GM12875 (cell line): Measurements from ENCODE around the gene UGT1A4.
"Not testable (repeated sequence)": the region's sequence is repeated elsewhere in the genome, so short reads cannot be mapped to it uniquely, and the experiment has no call there.

ENCODE experiments used
- H3K4me3 ChIP-seq: one replicate; pipeline ENCODE4 v1.5.1; 2011; ENCODE audit warnings: low read depth, low read length, control low read depth
- CTCF ChIP-seq: IDR thresholded peaks from 2 replicates; pipeline ENCODE4 v1.5.1; 2011; ENCODE audit warnings: low read depth, mild to moderate bottlenecking, control low read depth, inconsistent platforms, low read length, moderate library complexity, borderline replicate concordance; ENCODE audit not compliant: insufficient read depth

UGT1A4 gene

DNA sequence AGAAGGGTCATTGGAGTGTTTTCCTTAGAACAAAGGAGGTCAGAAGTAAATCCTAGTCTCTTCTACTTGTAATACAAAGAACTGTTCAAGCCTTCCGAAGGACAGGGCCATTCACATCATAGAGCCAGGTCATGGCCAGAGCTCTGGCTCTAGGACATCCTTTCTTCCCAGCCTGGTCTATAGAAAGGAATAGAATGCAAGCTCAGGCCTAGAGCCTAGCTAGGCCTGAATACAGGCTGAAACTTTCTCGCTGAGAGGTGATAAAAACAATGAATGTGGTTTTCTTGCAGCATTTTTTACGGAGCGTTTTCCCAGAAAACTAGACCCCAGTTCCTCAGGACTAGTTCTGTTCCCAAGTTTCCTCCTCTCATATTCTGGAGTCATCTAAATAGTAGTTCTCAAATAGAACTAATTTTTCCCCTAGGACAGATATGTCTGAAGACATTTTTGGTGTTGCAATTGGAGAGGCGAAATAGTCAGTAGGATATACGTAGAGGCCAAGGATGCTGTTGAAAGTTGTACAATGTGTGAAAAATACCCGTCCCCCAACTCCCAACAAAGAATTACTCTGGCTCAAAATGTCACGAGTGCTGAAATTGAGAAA lies 19.0 kb upstream of the UGT1A4 start:
- no peak for TF ChIP-seq CTCF
- H3K4me3 ChIP-seq = no peak overlapping the region

DNA sequence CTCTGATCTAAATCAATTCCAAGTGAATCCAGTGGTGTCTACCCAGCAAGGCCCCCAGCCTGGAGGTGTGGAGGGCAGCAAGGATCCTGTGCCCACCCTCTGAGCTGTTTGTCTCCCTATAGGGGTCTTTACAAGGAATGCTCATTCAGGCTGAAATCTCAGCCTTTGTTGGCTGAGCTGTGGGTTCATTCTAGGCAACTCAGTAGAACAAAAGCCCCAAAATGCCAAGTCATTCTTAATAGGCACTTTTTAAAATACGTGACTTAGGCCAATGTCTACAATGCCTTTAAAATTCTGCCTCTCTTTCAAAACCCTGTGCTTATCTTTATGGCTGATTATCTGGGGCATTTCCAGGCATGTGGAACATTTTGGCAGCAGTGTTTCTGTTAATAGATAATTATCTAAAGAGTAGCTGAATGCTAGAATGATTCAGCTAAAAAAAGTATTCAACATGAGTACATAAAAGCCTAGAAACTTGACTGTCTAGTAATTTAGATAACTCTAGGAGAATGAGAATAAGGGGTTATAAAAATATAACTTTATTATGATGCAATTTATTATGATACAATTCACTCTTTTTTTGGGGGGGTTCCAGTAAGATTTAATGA lies 18.4 kb upstream of the UGT1A4 start:
- no peak for TF ChIP-seq CTCF
- H3K4me3 ChIP-seq = no peak overlapping the region

DNA sequence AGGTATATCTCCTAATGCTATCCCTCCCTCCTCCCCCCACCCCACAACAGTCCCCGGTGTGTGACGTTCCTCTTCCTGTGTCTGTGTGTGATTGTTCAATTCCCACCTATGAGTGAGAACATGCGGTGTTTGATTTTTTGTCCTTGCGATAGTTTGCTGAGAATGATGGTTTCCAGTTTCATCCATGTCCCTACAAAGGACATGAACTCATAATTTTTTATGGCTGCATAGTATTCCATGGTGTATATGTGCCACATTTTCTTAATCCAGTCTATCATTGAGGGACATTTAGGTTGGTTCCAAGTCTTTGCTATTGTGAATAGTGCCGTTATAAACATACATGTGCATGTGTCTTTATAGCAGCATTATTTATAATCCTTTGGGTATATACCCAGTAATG lies 17.7 kb upstream of the UGT1A4 start:
- not testable (repeated sequence) for H3K4me3 ChIP-seq

- TF ChIP-seq CTCF = no peak
- H3K4me3 ChIP-seq = no peak overlapping the region
These were observed 16.3 kb upstream of the UGT1A4 start for GRCh38 chr2:233702238-233702637.

DNA sequence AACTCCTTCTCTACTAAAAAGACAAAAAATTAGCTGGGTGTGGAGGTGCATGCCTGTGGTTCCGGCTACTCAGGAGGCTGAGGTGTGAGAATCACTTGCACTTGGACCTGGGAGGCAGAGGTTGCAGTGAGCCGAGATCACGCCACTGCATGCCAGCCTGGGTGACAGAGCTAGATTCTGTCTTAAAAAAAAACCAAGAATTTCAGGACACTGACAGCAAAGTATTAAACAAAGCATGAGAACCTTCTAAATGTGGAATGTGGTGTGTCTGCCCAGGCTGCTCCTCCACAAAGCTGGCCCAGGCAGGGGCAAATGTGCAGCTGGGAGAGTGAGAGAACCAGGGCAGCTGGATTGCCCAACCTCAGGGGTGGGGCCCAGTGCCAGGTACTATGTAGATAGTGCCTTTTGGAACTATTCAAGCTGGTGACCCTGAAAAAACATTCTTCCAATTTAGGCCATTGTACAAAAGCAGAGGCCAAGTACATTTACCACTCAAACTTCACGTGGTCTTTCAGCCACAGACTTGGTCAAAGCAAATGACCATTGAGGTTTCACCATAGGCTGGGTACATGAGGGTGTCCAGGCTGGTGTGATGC lies 12.5 kb upstream of the UGT1A4 start:
- no peak overlapping the region for H3K4me3 ChIP-seq

DNA sequence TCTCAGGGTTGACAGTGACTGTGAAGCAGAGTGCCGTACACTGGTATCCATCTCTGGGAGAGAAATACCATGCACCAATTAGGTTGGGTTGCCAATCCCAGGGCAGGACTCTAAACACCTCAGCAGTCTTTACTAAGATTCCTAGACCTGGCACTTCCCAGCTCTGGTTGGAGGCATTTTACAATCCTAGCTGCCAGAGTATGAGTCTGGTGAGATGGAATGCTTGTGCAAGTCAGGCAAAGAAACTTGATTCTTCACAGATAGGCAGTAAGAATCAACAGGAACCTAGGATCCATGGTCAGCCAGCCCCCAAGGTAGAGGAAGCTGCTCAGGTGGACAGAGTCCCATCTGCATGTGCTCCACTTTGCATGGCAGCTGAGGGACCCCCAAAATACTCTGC lies 11.8 kb upstream of the UGT1A4 start:
- no peak for TF ChIP-seq CTCF

More for the DNA sequence above, 12.5 kb upstream of the UGT1A4 start:
- no peak for TF ChIP-seq CTCF

GRCh38 chr2:233707940-233708644 lies 10.4 kb upstream of the UGT1A4 start:
- H3K4me3 ChIP-seq = no peak overlapping the region
- no peak for TF ChIP-seq CTCF

More for the DNA sequence above, 11.8 kb upstream of the UGT1A4 start:
- no peak overlapping the region for H3K4me3 ChIP-seq
